Calu3 (cell line): ENCODE measurements around the gene ANGPTL7. TPM values are rescaled to one million over a fixed set of nuclear protein-coding genes. Genes with fewer than 3 reads are reported as not detected.

Source experiments
- BruUV-seq: library from RNA; stranded (reverse); fragments of 400-500 nt; replicated peaks from 2 replicates; lab custom pipeline; 2021; lab: Mats Ljungman, UMichigan
- CTCF ChIA-PET: fragments of 300-600 bp; sonication (Branson Sonifier 250); formaldehyde crosslinking; loops from one replicate; lab custom pipeline; 2022; ENCODE audit warnings: antibody characterized with exemption; lab: Charles Lee
- DNase-seq: peaks from one replicate; pipeline ENCODE4 v3.0.0; 2022
- H3K27ac Mint-ChIP-seq: one replicate; pipeline ENCODE4 v1.8.0; 2022; ENCODE audit warnings: mixed read lengths; ENCODE audit not compliant: unreplicated experiment
- H3K27me3 Mint-ChIP-seq: one replicate; pipeline ENCODE4 v1.8.0; 2022; ENCODE audit warnings: mixed read lengths; ENCODE audit not compliant: unreplicated experiment
- H3K36me3 Mint-ChIP-seq: one replicate; pipeline ENCODE4 v1.8.0; 2022; ENCODE audit warnings: mild to moderate bottlenecking, moderate library complexity, mixed read lengths; ENCODE audit not compliant: insufficient read depth, unreplicated experiment
- H3K4me1 Mint-ChIP-seq: one replicate; pipeline ENCODE4 v1.8.0; 2022; ENCODE audit warnings: mild to moderate bottlenecking, low read depth, mixed read lengths; ENCODE audit not compliant: unreplicated experiment
- H3K4me3 Mint-ChIP-seq: one replicate; pipeline ENCODE4 v1.8.0; 2022; ENCODE audit warnings: mild to moderate bottlenecking, low read depth, moderate library complexity, mixed read lengths; ENCODE audit not compliant: unreplicated experiment
- H3K9me3 Mint-ChIP-seq: one replicate; pipeline ENCODE4 v1.8.0; 2022; ENCODE audit warnings: low read depth, mixed read lengths; ENCODE audit not compliant: unreplicated experiment
- CTCF ChIP-seq: fragments of 200-600 bp; IDR thresholded peaks from one replicate; pipeline ENCODE4 v1.8.0; 2022; ENCODE audit warnings: antibody characterized with exemption; ENCODE audit not compliant: unreplicated experiment
- intact Hi-C: fragments of 100-400 bp; cut with micrococcal nuclease; formaldehyde crosslinking; loops from one replicate; pipeline ENCODE4 v1.10.0; 2022; ENCODE audit not compliant: unreplicated experiment
- total RNA-seq: library from RNA; stranded (reverse); gene quantifications from 2 replicates; pipeline ENCODE4 v1.2.3, GENCODE V29; 2022

Gene ANGPTL7
- total RNA-seq, 1 experiment from 2014 or later: not detected

- no peak for TF ChIP-seq CTCF
- CTCF ChIA-PET: interaction anchor here (0.6 kb wide), 1 partner anchor 105 kb away, joined by 3 read pairs; no protein-coding TSS in a partner anchor
- Mint-ChIP-seq H3K4me1 (no peaks in the 10 kb centered on the region), H3K36me3 (peaks cover 4% of the 10 kb centered on the region), H3K27me3 (no peaks in the 10 kb centered on the region), H3K27ac (no peak overlapping the region), H3K9me3 (no peaks in the 10 kb centered on the region), H3K4me3 (no peak overlapping the region)
- DNase-seq: no peak
- intact Hi-C loops: no loop called here
- no TSS peak for BruUV-seq
Measured at GRCh38 chr1:11144570-11145256, 44.4 kb upstream of the ANGPTL7 start.

- no peak overlapping the region for H3K27ac Mint-ChIP-seq
- BruUV-seq: no TSS peak
Measured at GRCh38 chr1:11145741-11146140, 43.4 kb upstream of the ANGPTL7 start.

GRCh38 chr1:11147197-11147770 lies 41.9 kb upstream of the ANGPTL7 start:
- DNase-seq: no peak
- Mint-ChIP-seq H3K9me3 (no peaks in the 10 kb centered on the region), H3K27me3 (no peaks in the 10 kb centered on the region), H3K4me3 (no peak overlapping the region), H3K27ac (no peak overlapping the region), H3K36me3 (peaks cover 4% of the 10 kb centered on the region), H3K4me1 (no peaks in the 10 kb centered on the region)
- intact Hi-C loops: no loop called here
- no TSS peak for BruUV-seq
- TF ChIP-seq CTCF: no peak
- CTCF ChIA-PET: interaction anchor here (0.6 kb wide), 1 partner anchor 508 kb away, joined by 3 read pairs; no protein-coding TSS in a partner anchor

More at GRCh38 chr1:11145741-11146140, 43.4 kb upstream of the ANGPTL7 start:
- Mint-ChIP-seq H3K36me3 (peaks cover 4% of the 10 kb centered on the region), H3K9me3 (no peaks in the 10 kb centered on the region), H3K4me1 (no peaks in the 10 kb centered on the region), H3K27me3 (no peaks in the 10 kb centered on the region), H3K4me3 (no peak overlapping the region)
- intact Hi-C loops: no loop called here
- no peak for DNase-seq
- TF ChIP-seq CTCF: no peak
- CTCF ChIA-PET: no interaction called here

GRCh38 chr1:11150326-11150725 lies 38.8 kb upstream of the ANGPTL7 start:
- H3K27ac Mint-ChIP-seq: no peak overlapping the region
- H3K27me3 Mint-ChIP-seq: no peaks in the 10 kb centered on the region
- peaks cover 4% of the 10 kb centered on the region for H3K36me3 Mint-ChIP-seq
- H3K4me1 Mint-ChIP-seq: no peaks in the 10 kb centered on the region
- H3K9me3 Mint-ChIP-seq: no peaks in the 10 kb centered on the region
- CTCF ChIA-PET: no interaction called here
- no peak overlapping the region for H3K4me3 Mint-ChIP-seq
- intact Hi-C loops: no loop called here
- no peak for TF ChIP-seq CTCF
- DNase-seq: no peak
- no TSS peak for BruUV-seq
